Hypothalamus (tissue), 51 donors: ENCODE measurements around the gene PBX3.

Source experiments
- DNase-seq, 51 donors: peaks; one replicate each; lab custom pipeline; 2025; lab: John Stamatoyannopoulos, UW

Gene PBX3

GRCh38 chr9:125854553-125855275 is 107.5 kb downstream of the PBX3 start:
- no peak for DNase-seq

DNA sequence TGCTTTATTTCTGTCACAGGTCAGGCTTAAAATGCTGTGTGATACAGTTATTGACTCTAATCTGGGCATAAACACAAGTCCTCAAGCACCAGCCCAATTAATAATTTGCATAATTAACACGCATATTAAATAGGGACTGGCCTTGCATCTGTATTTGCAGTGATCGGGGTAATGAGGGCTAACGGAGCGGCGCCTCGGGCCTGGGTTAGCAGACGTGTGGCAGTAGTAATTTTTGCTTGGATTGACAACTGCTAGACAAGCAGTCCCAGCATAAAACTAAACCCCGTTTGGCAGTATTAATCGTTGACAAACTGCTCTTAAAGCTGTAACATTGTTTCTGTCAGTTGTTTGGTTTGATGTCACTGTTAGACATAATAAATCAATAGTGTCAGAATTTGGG is 109.2 kb downstream of the PBX3 start:
- DNase-seq: no peak

DNA sequence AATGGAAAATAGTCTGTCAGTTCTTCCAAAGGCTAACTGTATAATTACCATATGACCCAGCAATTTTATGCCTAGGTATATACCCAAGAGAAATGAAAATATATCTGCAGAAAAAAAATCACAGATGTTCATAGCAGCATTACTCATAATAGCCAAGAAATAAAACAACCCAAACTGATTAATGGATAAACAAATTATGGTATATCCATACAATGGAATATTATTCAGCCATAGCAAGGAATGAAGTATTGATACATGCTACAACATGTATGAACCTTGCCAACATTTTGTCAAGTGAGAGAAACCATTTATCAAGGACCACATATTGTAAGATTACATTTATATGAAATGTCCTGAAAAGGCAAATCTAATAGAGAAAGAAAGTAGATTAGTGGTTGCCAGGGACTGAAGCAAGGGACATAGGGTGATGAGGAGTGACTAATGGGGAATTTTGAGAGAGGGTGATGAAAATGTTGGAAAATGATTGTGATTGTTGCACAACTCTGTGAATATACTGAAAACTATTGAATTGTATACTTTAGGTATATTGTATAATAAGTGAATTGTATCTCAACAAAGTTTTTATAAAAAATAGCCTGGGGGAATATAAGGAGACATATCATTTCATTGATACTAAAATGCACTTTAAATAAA is 114.4 kb downstream of the PBX3 start:
- DNase-seq: no peak

GRCh38 chr9:125863923-125864322 is 116.8 kb downstream of the PBX3 start:
- no peak for DNase-seq

DNA sequence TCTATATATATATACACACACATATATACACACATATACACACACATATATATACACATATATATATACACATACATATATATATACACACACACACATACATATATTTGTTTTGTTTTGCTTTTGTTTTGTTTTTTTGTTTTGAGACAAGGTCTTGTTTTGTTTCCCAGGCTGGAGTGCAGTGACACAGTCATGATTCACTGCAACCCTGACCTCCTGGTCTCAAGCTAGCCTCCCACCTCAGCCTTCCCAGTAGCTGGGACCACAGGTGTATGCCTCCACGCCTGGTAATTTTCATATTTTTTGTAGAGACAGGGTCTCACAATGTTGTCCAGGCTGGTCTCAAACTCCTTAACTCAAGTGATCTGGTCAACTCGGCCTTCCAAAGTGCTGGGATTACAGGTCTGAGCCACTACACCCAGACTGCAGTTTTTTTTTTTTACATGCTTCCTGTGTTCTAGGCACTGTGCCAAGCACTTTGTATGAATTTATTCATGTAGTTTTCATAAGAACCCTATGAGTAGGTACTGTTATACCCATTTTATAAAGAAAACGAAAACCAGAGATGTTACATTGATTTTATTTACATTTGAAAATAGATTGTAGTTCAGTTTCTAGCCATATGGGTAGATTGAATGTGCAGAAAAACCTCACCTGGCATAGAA is 120.7 kb downstream of the PBX3 start:
- no peak for DNase-seq

GRCh38 chr9:125878164-125878631 is 131.0 kb downstream of the PBX3 start:
- DNase-seq: no peak

GRCh38 chr9:125881042-125881441 is 133.9 kb downstream of the PBX3 start:
- DNase-seq: no peak

DNA sequence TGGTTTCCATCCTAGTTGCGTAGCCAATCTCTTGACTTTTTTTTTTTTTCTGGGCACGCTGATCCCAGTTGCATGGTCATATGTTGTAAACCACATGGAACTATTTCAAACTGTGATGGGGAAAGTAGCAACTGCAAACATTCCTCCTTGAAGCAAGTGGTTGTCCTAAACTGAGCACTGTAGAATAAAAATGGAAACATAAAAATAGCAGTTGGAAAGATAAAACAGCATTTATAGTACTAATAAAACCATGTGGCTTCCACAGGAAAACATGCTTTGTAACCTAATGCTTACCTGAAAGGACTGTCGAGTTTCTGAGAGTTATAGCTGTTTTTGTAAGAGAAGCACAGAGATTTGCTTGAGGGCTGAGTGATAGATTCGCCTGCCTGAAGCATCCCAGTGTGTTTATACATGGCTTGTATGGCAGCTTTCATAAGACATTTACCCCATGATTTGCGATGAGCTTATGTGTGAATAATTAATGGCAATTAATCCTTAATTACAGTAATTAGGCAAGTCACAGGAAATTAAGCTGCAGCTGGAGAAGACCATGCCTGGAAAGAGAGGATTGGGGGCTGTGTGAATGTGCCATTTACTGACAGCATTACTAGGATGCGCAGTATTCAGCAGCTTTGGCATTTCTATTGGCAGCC is 136.5 kb downstream of the PBX3 start:
- DNase-seq: peak in 1 of 51 donors; percentile 6

GRCh38 chr9:125884218-125884595 is 137.0 kb downstream of the PBX3 start:
- no peak for DNase-seq

GRCh38 chr9:125885405-125886034 is 138.3 kb downstream of the PBX3 start:
- no peak for DNase-seq

- DNase-seq: no peak
Measured at GRCh38 chr9:125886365-125886764, 139.2 kb downstream of the PBX3 start.

- no peak for DNase-seq
Measured at GRCh38 chr9:125887172-125887571, 140.0 kb downstream of the PBX3 start.

DNA sequence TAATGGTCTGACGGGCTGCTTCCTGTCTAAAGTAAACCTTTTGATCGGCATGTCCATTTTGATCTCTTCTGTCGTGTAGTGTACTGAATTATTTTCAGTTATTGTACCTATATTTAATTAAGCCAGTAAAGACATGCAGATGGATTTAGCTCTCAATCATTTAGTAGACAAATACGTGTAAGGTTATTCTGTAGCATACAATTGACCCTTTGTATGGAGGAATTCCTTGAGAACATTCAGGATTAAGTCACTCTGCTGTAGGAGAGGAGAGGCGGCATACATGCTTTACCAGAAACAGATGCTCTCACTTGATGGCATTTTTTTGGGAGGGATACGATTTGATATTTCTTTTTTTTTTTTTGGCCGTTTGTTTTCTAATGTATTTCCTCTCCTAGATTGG is 141.0 kb downstream of the PBX3 start:
- DNase-seq: no peak

DNA sequence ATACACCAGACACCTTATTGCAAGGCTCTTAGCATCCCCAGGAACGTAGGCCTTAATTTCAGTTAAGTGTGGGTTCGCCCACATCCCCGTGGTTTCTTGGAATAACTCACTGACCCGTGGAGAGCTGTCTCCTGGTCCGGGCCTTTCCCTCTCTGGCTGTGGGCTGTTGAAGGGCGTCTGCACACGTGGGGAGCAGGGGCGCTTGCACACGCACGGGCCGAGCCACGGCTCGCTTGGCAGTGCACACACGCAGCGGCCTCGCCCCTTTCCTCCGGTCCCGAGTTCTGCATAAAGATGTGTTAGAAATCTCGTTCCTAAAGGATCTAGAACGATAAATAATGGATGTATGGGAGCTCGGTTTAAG is 141.9 kb downstream of the PBX3 start:
- DNase-seq: peak in 30 of 51 donors; percentile 5 to 77 (median 23)

DNA sequence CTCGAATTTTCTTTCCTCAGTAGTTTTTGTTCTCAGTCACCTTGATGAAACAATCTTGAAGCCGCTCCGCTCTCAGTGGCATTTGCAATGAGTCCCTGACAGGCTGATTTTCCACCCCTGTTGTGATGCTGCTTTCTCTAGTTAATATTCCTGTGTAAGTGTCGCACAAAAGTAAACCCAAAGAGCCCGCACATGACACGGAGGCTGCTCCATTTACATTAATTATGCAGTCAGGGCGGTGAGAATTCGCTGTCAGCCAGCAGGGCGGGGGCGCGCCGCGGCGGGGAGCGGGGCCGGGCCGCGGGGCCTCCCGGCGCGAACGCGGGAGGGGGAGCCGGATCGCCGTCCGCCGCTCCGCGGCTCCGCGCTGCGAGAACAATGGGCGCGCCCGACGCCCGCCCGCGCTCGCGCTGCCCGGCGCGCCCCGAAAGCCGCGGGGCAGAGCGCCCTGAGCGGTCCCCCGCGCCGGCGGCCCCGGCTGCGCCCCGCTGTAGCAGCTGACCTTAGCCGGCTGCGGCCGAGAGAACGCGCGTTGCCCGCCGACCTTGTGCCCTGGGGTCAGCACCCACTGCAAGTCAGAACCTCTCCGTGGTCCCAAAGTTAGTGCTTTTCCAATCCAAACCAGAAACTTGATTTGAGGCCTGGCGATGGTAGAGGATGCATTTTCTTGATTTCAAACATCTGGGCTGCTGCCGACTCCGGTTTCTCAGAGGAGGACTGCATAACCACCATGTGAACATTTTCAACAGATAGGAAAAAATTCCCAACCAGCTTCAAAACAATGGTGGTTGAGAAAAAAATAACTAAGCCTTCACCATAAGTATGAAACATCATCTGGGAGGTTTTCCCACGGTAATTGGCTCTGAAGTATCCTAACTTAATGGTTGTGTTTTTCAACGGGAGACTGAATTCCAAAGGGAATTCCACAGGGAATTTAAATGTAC is 142.6 kb downstream of the PBX3 start:
- DNase-seq: peak in 45 of 51 donors; percentile 8 to 81 (median 48)

DNA sequence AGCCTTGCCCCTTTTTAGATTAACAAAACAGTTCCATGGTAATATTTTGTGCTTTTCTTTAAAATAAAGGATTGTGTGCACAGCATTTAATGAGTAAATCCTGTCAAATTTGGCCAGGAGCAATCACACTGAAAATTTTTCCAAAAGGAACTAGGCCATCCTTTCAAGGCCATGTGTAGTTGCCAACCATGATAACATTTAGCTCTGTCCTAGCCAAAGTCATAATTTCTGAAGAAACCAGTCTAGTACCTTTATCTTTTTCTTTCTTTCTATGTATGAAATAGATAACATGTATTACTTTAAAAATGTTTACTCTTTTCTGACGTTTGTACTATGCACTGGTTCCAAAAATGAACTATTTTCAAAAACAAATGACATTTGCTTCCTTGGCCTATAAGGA is 143.7 kb downstream of the PBX3 start:
- no peak for DNase-seq

GRCh38 chr9:125893277-125893676 is 146.1 kb downstream of the PBX3 start:
- no peak for DNase-seq

DNA sequence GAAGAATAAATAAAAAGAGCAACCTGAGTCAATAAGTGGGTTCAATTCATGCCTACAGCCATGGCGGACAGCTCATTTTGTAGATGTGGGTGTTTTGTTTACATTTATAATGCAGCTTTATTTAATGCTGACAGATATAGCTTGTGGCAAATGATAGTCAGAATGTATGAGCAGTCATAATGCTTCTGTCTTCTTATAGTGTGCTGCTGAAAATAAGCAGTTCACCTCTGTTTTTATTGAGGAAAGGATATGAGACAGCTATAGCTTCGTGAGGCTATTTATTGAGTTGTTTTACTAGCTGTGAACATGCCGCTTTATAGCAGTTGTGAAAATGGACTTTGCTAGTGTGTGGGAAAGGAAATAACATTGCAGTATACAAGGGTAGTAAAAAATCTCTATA is 147.4 kb downstream of the PBX3 start:
- no peak for DNase-seq

GRCh38 chr9:125896404-125896803 is 149.2 kb downstream of the PBX3 start:
- no peak for DNase-seq

DNA sequence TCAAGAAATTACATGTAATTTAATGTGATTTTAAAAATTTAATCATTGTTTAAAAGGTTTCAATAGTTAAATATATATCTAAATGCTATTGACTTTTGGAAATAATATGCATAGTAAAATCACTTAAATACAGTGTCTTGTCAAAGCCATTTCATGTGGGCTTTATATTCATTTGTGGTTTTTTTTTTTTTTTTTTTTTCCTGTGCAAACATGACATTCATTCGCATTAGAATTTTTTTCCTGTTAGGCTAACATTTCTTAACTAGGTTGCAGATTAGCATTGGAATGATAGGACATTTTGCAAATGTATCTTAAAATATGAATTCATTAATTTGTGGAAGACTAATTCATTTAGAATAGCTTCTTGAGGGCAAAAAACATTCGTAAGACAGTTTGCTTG is 149.8 kb downstream of the PBX3 start:
- no peak for DNase-seq
